ENCODE data around the gene SLU7. TPM values are rescaled to one million over a fixed set of nuclear protein-coding genes. Genes with fewer than 3 reads are reported as not detected.

The SLU7 gene
- total and polyA plus RNA-seq, 2 of the 4 experiments (the other 2 are of a cell fraction) = 15.9 to 34.2 TPM

- WGBS, 2 experiments (ENCODE audit: extremely low coverage in 2 of 2, insufficient read length in 1 of 2) = no CpG with 5 or more reads among the region's 4 CpGs
- dilution Hi-C loops (cut with HindIII; ENCODE audit: low sequenced_read_pairs, unreplicated experiment) = no loop called here
Observed at GRCh38 chr5:160436017-160436416, 17.1 kb upstream of the SLU7 start.

More at GRCh38 chr5:160436017-160436416, 17.1 kb upstream of the SLU7 start:
- no peak overlapping the region for H2BK120ac ChIP-seq (ENCODE audit: low read depth, low read length)
- intact Hi-C loops (cut with micrococcal nuclease) = loop anchor here (10.0 kb wide), 1 partner anchor 1109 kb away; the partner anchor contains the start of gene GABRB2
- H3K4me1 ChIP-seq (ENCODE audit: control insufficient read depth, insufficient read depth, low read length) = no peaks in the 10 kb centered on the region
- H3K14ac ChIP-seq (replicated peaks; ENCODE audit: low read depth, low read length) = no peak overlapping the region
- no peak overlapping the region for H2BK15ac ChIP-seq (ENCODE audit: low read depth, low read length)
- no peak overlapping the region for H3K18ac ChIP-seq (ENCODE audit: low read depth, low read length)
- TF ChIP-seq FOS (IDR thresholded peaks at IDR 0.05; ENCODE audit: low read depth, low read length) = no peak
- no peak for TF ChIP-seq RAD21 (IDR thresholded peaks at IDR 0.05; ENCODE audit: low read length)
- no peak for TF ChIP-seq SMC3 (IDR thresholded peaks at IDR 0.05; ENCODE audit: low read depth, low read length)
- TF ChIP-seq, protein P1, sequence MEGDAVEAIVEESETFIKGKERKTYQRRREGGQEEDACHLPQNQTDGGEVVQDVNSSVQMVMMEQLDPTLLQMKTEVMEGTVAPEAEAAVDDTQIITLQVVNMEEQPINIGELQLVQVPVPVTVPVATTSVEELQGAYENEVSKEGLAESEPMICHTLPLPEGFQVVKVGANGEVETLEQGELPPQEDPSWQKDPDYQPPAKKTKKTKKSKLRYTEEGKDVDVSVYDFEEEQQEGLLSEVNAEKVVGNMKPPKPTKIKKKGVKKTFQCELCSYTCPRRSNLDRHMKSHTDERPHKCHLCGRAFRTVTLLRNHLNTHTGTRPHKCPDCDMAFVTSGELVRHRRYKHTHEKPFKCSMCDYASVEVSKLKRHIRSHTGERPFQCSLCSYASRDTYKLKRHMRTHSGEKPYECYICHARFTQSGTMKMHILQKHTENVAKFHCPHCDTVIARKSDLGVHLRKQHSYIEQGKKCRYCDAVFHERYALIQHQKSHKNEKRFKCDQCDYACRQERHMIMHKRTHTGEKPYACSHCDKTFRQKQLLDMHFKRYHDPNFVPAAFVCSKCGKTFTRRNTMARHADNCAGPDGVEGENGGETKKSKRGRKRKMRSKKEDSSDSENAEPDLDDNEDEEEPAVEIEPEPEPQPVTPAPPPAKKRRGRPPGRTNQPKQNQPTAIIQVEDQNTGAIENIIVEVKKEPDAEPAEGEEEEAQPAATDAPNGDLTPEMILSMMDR (conservative IDR thresholded peaks at IDR 0.05; ENCODE audit: low read depth, low read length) = no peak
- TF ChIP-seq MAFK (IDR thresholded peaks at IDR 0.05; ENCODE audit: low read depth, low read length) = no peak
- TF ChIP-seq BHLHE40 (IDR thresholded peaks at IDR 0.05; ENCODE audit: low read depth, low read length) = no peak
- no peak for TF ChIP-seq POLR2A (IDR thresholded peaks at IDR 0.05; ENCODE audit: low read depth, low read length)
- no peak for TF ChIP-seq RCOR1 (IDR thresholded peaks at IDR 0.05; ENCODE audit: insufficient replicate concordance, low read length)
- TF ChIP-seq USF2 (IDR thresholded peaks at IDR 0.05; ENCODE audit: low read depth, low read length) = no peak
- TF ChIP-seq RFX5 (IDR thresholded peaks at IDR 0.05; ENCODE audit: low read depth, low read length) = no peak
- TF ChIP-seq MAZ (IDR thresholded peaks at IDR 0.05; ENCODE audit: borderline replicate concordance, low read depth, low read length) = no peak
- no peak for TF ChIP-seq NFE2L2 (IDR thresholded peaks at IDR 0.05; ENCODE audit: low read depth, low read length)
- no peak for TF ChIP-seq CEBPB (IDR thresholded peaks at IDR 0.05; ENCODE audit: low read depth, low read length)
- ATAC-seq (ENCODE audit: low read depth) = no peak
- no peaks in the 10 kb centered on the region for H4K20me1 ChIP-seq (ENCODE audit: insufficient read depth, low read length)
- no peak overlapping the region for H2AK9ac ChIP-seq (replicated peaks; ENCODE audit: low read depth, low read length, poor library complexity)
- no peak overlapping the region for H4K8ac ChIP-seq (ENCODE audit: low read depth in 2 of 2, low read length in 2 of 2)
- POLR2A ChIA-PET (ENCODE audit: unreplicated experiment) = no interaction called here
- H3K27ac ChIP-seq (ENCODE audit: insufficient read depth, low read length) = no peak overlapping the region
- no peaks in the 10 kb centered on the region for H3K36me3 ChIP-seq (ENCODE audit: control insufficient read depth, insufficient read depth, low read length)
- H3K9ac ChIP-seq (ENCODE audit: low read depth, low read length) = no peak overlapping the region
- no peak overlapping the region for H2BK5ac ChIP-seq (ENCODE audit: low read depth, low read length, poor library complexity, severe bottlenecking)
- in situ Hi-C loops (cut with MboI; ENCODE audit: low sequenced_read_pairs) = no loop called here
- no TSS peak for BruUV-seq (replicated peaks)
- H2BK20ac ChIP-seq (ENCODE audit: low read depth, low read length) = no peak overlapping the region
- no peak overlapping the region for H2AK5ac ChIP-seq (ENCODE audit: low read depth, low read length)
- no peak overlapping the region for H4K91ac ChIP-seq (ENCODE audit: insufficient read depth, low read depth, low read length)
- H3K79me1 ChIP-seq (ENCODE audit: low read depth in 1 of 2, low read length in 2 of 2) = no peaks in the 10 kb centered on the region
- CTCF ChIA-PET = no interaction called here
- H4K5ac ChIP-seq (ENCODE audit: low read depth, low read length) = no peak overlapping the region
- no peak for DNase-seq
- H2AFZ ChIP-seq (replicated peaks; ENCODE audit: low read length, poor library complexity) = no peak overlapping the region
- no peaks in the 10 kb centered on the region for H3K27me3 ChIP-seq (ENCODE audit: control insufficient read depth, insufficient read depth, low read length)
- no peak overlapping the region for H3K4me2 ChIP-seq (ENCODE audit: low read depth, low read length)
- no peak overlapping the region for H3K4ac ChIP-seq (ENCODE audit: low read depth, low read length)
- no peak overlapping the region for H3K4me3 ChIP-seq (ENCODE audit: insufficient read depth, low read depth, low read length)
- no peaks in the 10 kb centered on the region for H3K9me1 ChIP-seq (ENCODE audit: insufficient read depth, low read length)
- H3K9me3 ChIP-seq (ENCODE audit: control insufficient read depth, insufficient read depth, low read length) = no peaks in the 10 kb centered on the region
- H3K56ac ChIP-seq (ENCODE audit: extremely low read depth, insufficient read depth, low read length) = no peak overlapping the region
- no peak overlapping the region for H3K23ac ChIP-seq (ENCODE audit: low read depth, low read length)

Measured in IMR-90 (cell line).